HG02840 (cell line): Measurements from ENCODE around the gene HELB.

Source experiments
- ATAC-seq: cut with Tn5 transposase; IDR thresholded peaks from one replicate; pipeline ENCODE4 v1.9.1; 2021; ENCODE audit warnings: mild to moderate bottlenecking, moderate library complexity, moderate number of reproducible peaks; ENCODE audit not compliant: unreplicated experiment, low FRiP score

The HELB gene

GRCh38 chr12:66301944-66302826 is at the start of gene HELB:
Gene HELB, plus strand, starts transcription at chr12:66302493. Its CDS starts 111 bp downstream, at chr12:66302604.
- peak; percentile 93 for ATAC-seq

GRCh38 chr12:66252771-66253170 is 49.5 kb upstream of the HELB start:
- ATAC-seq, result no peak

- ATAC-seq, result no peak
Measured at GRCh38 chr12:66255737-66256136, 46.6 kb upstream of the HELB start.

GRCh38 chr12:66258011-66258410 is 44.3 kb upstream of the HELB start:
- ATAC-seq, result no peak

GRCh38 chr12:66262737-66263136 is 39.6 kb upstream of the HELB start:
- no peak for ATAC-seq

- no peak for ATAC-seq
Measured at GRCh38 chr12:66268562-66268961, 33.7 kb upstream of the HELB start.

GRCh38 chr12:66269142-66269541 is 33.2 kb upstream of the HELB start:
- no peak for ATAC-seq

GRCh38 chr12:66269757-66270383 is 32.4 kb upstream of the HELB start:
- ATAC-seq, result no peak

GRCh38 chr12:66270613-66271012 is 31.7 kb upstream of the HELB start:
- ATAC-seq, result no peak

- no peak for ATAC-seq
Measured at GRCh38 chr12:66272650-66273049, 29.6 kb upstream of the HELB start.

GRCh38 chr12:66273147-66273546 is 29.1 kb upstream of the HELB start:
- no peak for ATAC-seq

- no peak for ATAC-seq
Measured at GRCh38 chr12:66275040-66275439, 27.3 kb upstream of the HELB start.

- no peak for ATAC-seq
Measured at GRCh38 chr12:66279123-66279712, 23.1 kb upstream of the HELB start.

GRCh38 chr12:66280561-66280960 is 21.7 kb upstream of the HELB start:
- ATAC-seq, result no peak

GRCh38 chr12:66282244-66282643 is 20.0 kb upstream of the HELB start:
- ATAC-seq, result no peak

- no peak for ATAC-seq
Measured at GRCh38 chr12:66287275-66287674, 15.0 kb upstream of the HELB start.

GRCh38 chr12:66288121-66288520 is 14.2 kb upstream of the HELB start:
- ATAC-seq, result no peak

GRCh38 chr12:66289485-66289884 is 12.8 kb upstream of the HELB start:
- no peak for ATAC-seq

GRCh38 chr12:66290716-66291200 is 11.5 kb upstream of the HELB start:
- ATAC-seq, result no peak

GRCh38 chr12:66296176-66296683 is 6.1 kb upstream of the HELB start:
- ATAC-seq, result no peak

GRCh38 chr12:66297080-66297479 is 5.2 kb upstream of the HELB start:
- ATAC-seq, result no peak
